A549 (cell line): ENCODE data around the gene DOP1A. TPM values are rescaled to one million over a fixed set of nuclear protein-coding genes. Genes with fewer than 3 reads are reported as not detected.

Experiments
- ATAC-seq, 2 experiments: fragments of 200-7000 bp in 1 of 2; fragments of >200 bp in 1 of 2; cut with Nextera tagmentation in 1 of 2; cut with Tn5 transposase in 1 of 2; 3 replicates each; pipeline versions ENCODE4 v1.8.0 to v1.9.1; 2018 to 2020; ENCODE audit warnings: mild to moderate bottlenecking in 1 of 2, moderate library complexity in 1 of 2
- CTCF ChIA-PET: fragments of 300-600 bp; sonication (Branson Sonifier 250); formaldehyde crosslinking; extraction: SDS; loops from one replicate; lab custom pipeline; 2021; ENCODE audit warnings: antibody characterized with exemption, inconsistent platforms; lab: Yijun Ruan, JAX
- POLR2A ChIA-PET: fragments of 350-600 bp; formaldehyde crosslinking; extraction: SDS; loops from one replicate; lab custom pipeline; 2021; ENCODE audit warnings: antibody characterized with exemption, inconsistent platforms; lab: Yijun Ruan, JAX
- DNase-seq, 2 experiments: peaks; one replicate each; pipeline versions ENCODE4 v3.0.0 to v3.0.0-alpha.2; 2011 to 2016; ENCODE audit warnings: low read depth in 1 of 2, low spot score in 1 of 2
- FAIRE-seq: peaks from 2 replicates; lab custom pipeline; 2011; peaks lifted over from hg19 to GRCh38; lab: Jason Lieb, UNC
- H3K27ac ChIP-seq, 2 experiments: fragments of >200 bp; sonication (Bioruptor Twin); formaldehyde crosslinking; 3 replicates each; pipeline ENCODE4 v1.5.1; 2016 to 2017
- H3K4me1 ChIP-seq: fragments of >200 bp; sonication (Bioruptor Twin); formaldehyde crosslinking; 3 replicates; pipeline ENCODE4 v1.6.1; 2016
- H3K4me2 ChIP-seq: fragments of >200 bp; sonication (Bioruptor Twin); formaldehyde crosslinking; 3 replicates; pipeline ENCODE4 v1.6.1; 2016
- H3K4me3 ChIP-seq: fragments of >200 bp; sonication (Bioruptor Twin); formaldehyde crosslinking; 3 replicates; pipeline ENCODE4 v1.5.1; 2016
- H3K9me3 ChIP-seq: fragments of >200 bp; sonication (Bioruptor Twin); formaldehyde crosslinking; 3 replicates; pipeline ENCODE4 v1.6.1; 2016
- CBX8 ChIP-seq: fragments of 200-600 bp; sonication (generic); IDR thresholded peaks from 2 replicates; pipeline ENCODE4 v1.6.1; 2016
- EP300 ChIP-seq, 2 experiments: fragments of >200 bp; sonication (Bioruptor Twin); formaldehyde crosslinking; IDR thresholded peaks; 2 replicates in 1 of 2; 3 replicates in 1 of 2; pipeline ENCODE4 v1.6.1; 2016 to 2017
- GATA3 ChIP-seq: IDR thresholded peaks from 2 replicates; pipeline ENCODE4 v1.6.1; 2012; ENCODE audit warnings: borderline replicate concordance
- HDAC2 ChIP-seq: fragments of 200-600 bp; sonication (generic); IDR thresholded peaks from 2 replicates; pipeline ENCODE4 v1.6.1; 2016
- HES2 ChIP-seq: fragments of >200 bp; sonication (Bioruptor Twin); formaldehyde crosslinking; IDR thresholded peaks from 2 replicates; pipeline ENCODE4 v1.6.1; 2016
- HOXB13 ChIP-seq: fragments of 250-450 bp; sonication (Bioruptor Pico); IDR thresholded peaks from 2 replicates; pipeline ENCODE4 v1.5.0; 2020; ENCODE audit warnings: low read depth, mild to moderate bottlenecking, moderate library complexity
- MAFK ChIP-seq: fragments of 450-650 bp; IDR thresholded peaks from 2 replicates; pipeline ENCODE4 v1.6.1; 2014; ENCODE audit not compliant: partially characterized antibody
- MYC ChIP-seq: IDR thresholded peaks from 2 replicates; pipeline ENCODE4 v1.6.1; 2012; ENCODE audit warnings: mild to moderate bottlenecking, inconsistent platforms, low read length, improper control_type of control experiment, borderline replicate concordance
- NFE2L2 ChIP-seq: fragments of 150-350 bp; conservative IDR thresholded peaks from 2 replicates; pipeline ENCODE4 v1.6.1; 2014; ENCODE audit warnings: low read length
- NPAS2 ChIP-seq: fragments of 250-450 bp; sonication (Bioruptor Pico); IDR thresholded peaks from 2 replicates; pipeline ENCODE4 v1.8.0; 2022; ENCODE audit warnings: mild to moderate bottlenecking, moderate library complexity, borderline replicate concordance
- POLR2A ChIP-seq: IDR thresholded peaks from 2 replicates; pipeline ENCODE4 v1.6.1; 2012; ENCODE audit warnings: mild to moderate bottlenecking, low read length
- RARB ChIP-seq: fragments of 250-450 bp; sonication (Bioruptor Pico); IDR thresholded peaks from 2 replicates; pipeline ENCODE4 v1.8.0; 2021; ENCODE audit warnings: mild to moderate bottlenecking, moderate library complexity
- RNF2 ChIP-seq: fragments of 200-600 bp; sonication (generic); IDR thresholded peaks from 2 replicates; pipeline ENCODE4 v1.6.1; 2016; ENCODE audit warnings: low read depth, mild to moderate bottlenecking, antibody characterized with exemption, moderate library complexity, borderline replicate concordance
- TFCP2L1 ChIP-seq: fragments of 250-450 bp; sonication (Bioruptor Pico); IDR thresholded peaks from 2 replicates; pipeline ENCODE4 v1.5.0; 2021; ENCODE audit warnings: mild to moderate bottlenecking
- ZC3H11A ChIP-seq: fragments of 450-650 bp; IDR thresholded peaks from 2 replicates; pipeline ENCODE4 v1.6.1; 2014; ENCODE audit warnings: antibody characterized with exemption, mild to moderate bottlenecking
- ZNF302 ChIP-seq: fragments of 250-450 bp; sonication (Bioruptor Pico); IDR thresholded peaks from 2 replicates; pipeline ENCODE4 v1.9.0; 2021; ENCODE audit warnings: inconsistent platforms, mild to moderate bottlenecking, moderate library complexity
- ZSCAN20 ChIP-seq: fragments of 250-450 bp; sonication (Bioruptor Pico); IDR thresholded peaks from 2 replicates; pipeline ENCODE4 v1.8.0; 2022; ENCODE audit warnings: mild to moderate bottlenecking, moderate library complexity
- WGBS: methylation state at CpG from one replicate; pipeline ENCODE4 v1.1.6; 2017; ENCODE audit errors: missing lambda C conversion rate; 5-methylcytosine and 5-hydroxymethylcytosine counted together
- polyA plus RNA-seq, 4 experiments: library from polyadenylated mRNA; depleted of rRNA in 3 of 4; stranded (reverse); fragments of >200 nt; fragmentation: RNase III in 1 of 4; extraction: RNeasy Plus Mini Kit Qiagen cat#74134 plus additional on column Dnase treatment in 1 of 4; gene quantifications; 2 replicates in 3 of 4; 3 replicates in 1 of 4; pipeline ENCODE4 v1.2.3, GENCODE V29; 2011 to 2017
- TF ChIP-seq, protein P1 (sequence below): fragments of >200 bp; sonication (Bioruptor Twin); formaldehyde crosslinking; IDR thresholded peaks from 3 replicates; pipeline ENCODE4 v1.5.1; 2016
- TF ChIP-seq, protein P2 (sequence below): fragments of 250-450 bp; sonication (Bioruptor Pico); IDR thresholded peaks from 2 replicates; pipeline ENCODE4 v1.5.0; 2020; ENCODE audit warnings: low read depth, mild to moderate bottlenecking, moderate library complexity
- TF ChIP-seq, protein P3 (sequence below): fragments of 150-350 bp; IDR thresholded peaks from 2 replicates; pipeline ENCODE4 v1.6.1; 2014; ENCODE audit warnings: low read depth, mild to moderate bottlenecking, low read length

The DOP1A gene
- polyA plus RNA-seq, 2 of the 4 experiments (the other 2 are of a cell fraction): 2.2 to 5.9 TPM

DNA sequence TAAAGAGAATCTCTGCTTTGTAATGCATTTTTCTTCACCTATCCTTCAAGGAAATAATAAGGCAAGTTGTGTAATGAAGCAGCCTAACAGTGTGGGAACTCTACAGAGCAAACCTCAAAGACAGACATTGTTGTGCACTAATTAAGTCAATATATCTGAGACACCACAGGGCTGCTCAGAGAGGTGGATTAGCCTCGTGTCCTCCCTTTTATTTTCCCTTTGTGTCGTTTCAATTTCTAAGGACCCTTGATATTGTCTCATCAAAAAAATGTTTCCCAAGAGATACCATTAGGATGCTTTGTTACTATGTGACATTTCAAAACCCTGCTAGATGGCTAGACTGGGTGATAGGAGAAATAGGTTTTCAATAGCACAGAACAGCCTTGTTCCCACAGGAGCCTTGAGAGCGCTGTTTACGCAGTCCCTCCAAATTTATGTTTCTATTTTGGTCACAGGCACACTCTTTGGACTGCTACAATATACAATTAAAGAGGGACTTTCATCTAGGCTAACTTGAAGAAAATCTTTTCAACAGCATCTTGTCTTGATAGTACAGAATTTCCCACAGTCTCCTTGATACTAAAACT is 24.9 kb upstream of the DOP1A start:
- FAIRE-seq: no peak
- Histone ChIP-seq H3K4me3 (no peak overlapping the region), H3K9me3 (no peaks in the 10 kb centered on the region), H3K27ac (no peak overlapping the region), H3K4me1 (no peaks in the 10 kb centered on the region), H3K4me2 (no peak overlapping the region)
- CTCF ChIA-PET: no interaction called here
- POLR2A ChIA-PET: no interaction called here
- 90% methylated on average over 4 of the region's 4 CpGs for WGBS
- DNase-seq: no peak
- no peak for ATAC-seq
- TF ChIP-seq ZSCAN20 (CRISPR knock-in tag) (no peak), TFCP2L1 (CRISPR knock-in tag) (no peak), HES2 (no peak), HDAC2 (no peak), ZC3H11A (no peak)
- TF ChIP-seq, protein P1, sequence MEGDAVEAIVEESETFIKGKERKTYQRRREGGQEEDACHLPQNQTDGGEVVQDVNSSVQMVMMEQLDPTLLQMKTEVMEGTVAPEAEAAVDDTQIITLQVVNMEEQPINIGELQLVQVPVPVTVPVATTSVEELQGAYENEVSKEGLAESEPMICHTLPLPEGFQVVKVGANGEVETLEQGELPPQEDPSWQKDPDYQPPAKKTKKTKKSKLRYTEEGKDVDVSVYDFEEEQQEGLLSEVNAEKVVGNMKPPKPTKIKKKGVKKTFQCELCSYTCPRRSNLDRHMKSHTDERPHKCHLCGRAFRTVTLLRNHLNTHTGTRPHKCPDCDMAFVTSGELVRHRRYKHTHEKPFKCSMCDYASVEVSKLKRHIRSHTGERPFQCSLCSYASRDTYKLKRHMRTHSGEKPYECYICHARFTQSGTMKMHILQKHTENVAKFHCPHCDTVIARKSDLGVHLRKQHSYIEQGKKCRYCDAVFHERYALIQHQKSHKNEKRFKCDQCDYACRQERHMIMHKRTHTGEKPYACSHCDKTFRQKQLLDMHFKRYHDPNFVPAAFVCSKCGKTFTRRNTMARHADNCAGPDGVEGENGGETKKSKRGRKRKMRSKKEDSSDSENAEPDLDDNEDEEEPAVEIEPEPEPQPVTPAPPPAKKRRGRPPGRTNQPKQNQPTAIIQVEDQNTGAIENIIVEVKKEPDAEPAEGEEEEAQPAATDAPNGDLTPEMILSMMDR: no peak
- TF ChIP-seq, all 56 proteins: peak for 0

GRCh38 chr6:83044091-83044768 is 23.2 kb upstream of the DOP1A start:
- TF ChIP-seq, protein P2, sequence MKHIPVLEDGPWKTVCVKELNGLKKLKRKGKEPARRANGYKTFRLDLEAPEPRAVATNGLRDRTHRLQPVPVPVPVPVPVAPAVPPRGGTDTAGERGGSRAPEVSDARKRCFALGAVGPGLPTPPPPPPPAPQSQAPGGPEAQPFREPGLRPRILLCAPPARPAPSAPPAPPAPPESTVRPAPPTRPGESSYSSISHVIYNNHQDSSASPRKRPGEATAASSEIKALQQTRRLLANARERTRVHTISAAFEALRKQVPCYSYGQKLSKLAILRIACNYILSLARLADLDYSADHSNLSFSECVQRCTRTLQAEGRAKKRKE (CRISPR knock-in tag): no peak
- TF ChIP-seq MAFK: no peak
- no peak for TF ChIP-seq ZNF302
- TF ChIP-seq NFE2L2: no peak
- TF ChIP-seq EP300 (IDR thresholded peaks at IDR 0.05): no peak
- TF ChIP-seq HOXB13 (CRISPR knock-in tag): no peak
- TF ChIP-seq, protein P3, sequence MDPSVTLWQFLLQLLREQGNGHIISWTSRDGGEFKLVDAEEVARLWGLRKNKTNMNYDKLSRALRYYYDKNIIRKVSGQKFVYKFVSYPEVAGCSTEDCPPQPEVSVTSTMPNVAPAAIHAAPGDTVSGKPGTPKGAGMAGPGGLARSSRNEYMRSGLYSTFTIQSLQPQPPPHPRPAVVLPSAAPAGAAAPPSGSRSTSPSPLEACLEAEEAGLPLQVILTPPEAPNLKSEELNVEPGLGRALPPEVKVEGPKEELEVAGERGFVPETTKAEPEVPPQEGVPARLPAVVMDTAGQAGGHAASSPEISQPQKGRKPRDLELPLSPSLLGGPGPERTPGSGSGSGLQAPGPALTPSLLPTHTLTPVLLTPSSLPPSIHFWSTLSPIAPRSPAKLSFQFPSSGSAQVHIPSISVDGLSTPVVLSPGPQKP: no peak
- TF ChIP-seq CBX8: no peak
- TF ChIP-seq GATA3: no peak
- no peak for TF ChIP-seq RNF2
- TF ChIP-seq MYC: no peak
- no peak for TF ChIP-seq TFCP2L1 (CRISPR knock-in tag)
- no peak for TF ChIP-seq NPAS2
- no peak for TF ChIP-seq POLR2A
- TF ChIP-seq RARB (CRISPR knock-in tag): no peak
- no peak for ATAC-seq
- H3K4me3 ChIP-seq: no peak overlapping the region
- FAIRE-seq: no peak
- no peak overlapping the region for H3K27ac ChIP-seq
- H3K4me1 ChIP-seq: no peaks in the 10 kb centered on the region
- CTCF ChIA-PET: no interaction called here
- POLR2A ChIA-PET: no interaction called here
- H3K9me3 ChIP-seq: no peaks in the 10 kb centered on the region
- no peak for DNase-seq
- WGBS: 94% methylated on average over 6 of the region's 6 CpGs
- no peak overlapping the region for H3K4me2 ChIP-seq
